Fibroblast of upper back skin (primary cell): ENCODE data around the gene HAGH.

Source experiments
- DNase-seq: peaks from one replicate; pipeline ENCODE4 v3.0.0-alpha.2; 2013

HAGH gene

GRCh38 chr16:1760911-1761310 is 65.7 kb downstream of the HAGH start:
- DNase-seq = no peak

- no peak for DNase-seq
Measured at GRCh38 chr16:1759511-1759910, 67.1 kb downstream of the HAGH start.

- no peak for DNase-seq
Measured at GRCh38 chr16:1758923-1759322, 67.7 kb downstream of the HAGH start.

GRCh38 chr16:1757714-1758461 is 68.7 kb downstream of the HAGH start:
- DNase-seq = no peak
